HG02840 (cell line): ENCODE measurements around the gene PRSS21.

ENCODE experiments used
- ATAC-seq: cut with Tn5 transposase; IDR thresholded peaks from one replicate; pipeline ENCODE4 v1.9.1; 2021; ENCODE audit warnings: mild to moderate bottlenecking, moderate library complexity, moderate number of reproducible peaks; ENCODE audit not compliant: unreplicated experiment, low FRiP score

PRSS21 gene

GRCh38 chr16:2779151-2779920 lies 37.7 kb upstream of the PRSS21 start:
- no peak for ATAC-seq

GRCh38 chr16:2779978-2780898 lies 36.8 kb upstream of the PRSS21 start:
- no peak for ATAC-seq

DNA sequence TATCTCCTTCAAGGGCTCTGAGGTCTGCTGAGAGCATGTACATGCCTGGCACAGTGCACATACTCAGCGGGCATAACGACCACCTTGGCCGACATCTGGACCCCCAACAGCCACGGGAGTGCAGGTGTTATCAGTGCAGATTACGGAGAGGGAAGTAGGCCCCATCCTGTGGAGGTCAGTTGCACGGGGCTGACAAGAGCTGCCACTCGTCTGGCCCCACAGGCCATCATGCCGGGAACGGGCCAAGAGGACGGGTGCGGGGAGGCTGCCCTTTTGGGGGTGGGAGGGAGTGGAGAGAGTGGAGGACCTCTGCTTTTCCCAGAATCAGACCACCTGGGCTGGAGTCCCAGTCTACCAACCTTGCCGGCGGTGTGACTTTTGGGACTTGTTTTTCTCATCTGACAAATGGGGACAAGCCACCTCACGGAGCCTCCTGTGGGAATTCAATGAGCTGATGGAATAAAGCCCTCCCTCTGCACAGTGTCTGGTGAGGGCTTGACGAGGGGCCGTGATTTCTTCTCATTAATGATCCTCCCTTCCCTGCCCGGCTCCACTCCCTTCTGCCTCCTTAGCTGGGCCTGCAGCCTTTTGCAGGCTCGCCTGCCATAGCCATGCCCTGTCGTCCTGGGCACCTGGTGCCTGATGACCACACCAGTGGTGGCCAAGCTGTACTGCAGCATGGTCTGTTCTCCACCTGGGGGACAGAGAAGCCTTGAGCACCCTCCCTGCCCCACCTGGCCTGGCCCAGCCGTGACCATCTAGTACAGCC lies 34.3 kb upstream of the PRSS21 start:
- no peak for ATAC-seq

GRCh38 chr16:2783581-2784357 lies 33.3 kb upstream of the PRSS21 start:
- ATAC-seq = no peak

- ATAC-seq = no peak
These were observed 32.5 kb upstream of the PRSS21 start for GRCh38 chr16:2784358-2785100.

GRCh38 chr16:2785101-2785991 lies 31.7 kb upstream of the PRSS21 start:
- ATAC-seq = no peak

GRCh38 chr16:2786061-2786825 lies 30.8 kb upstream of the PRSS21 start:
- ATAC-seq = no peak

- no peak for ATAC-seq
These were observed 30.2 kb upstream of the PRSS21 start for GRCh38 chr16:2786826-2787151.

DNA sequence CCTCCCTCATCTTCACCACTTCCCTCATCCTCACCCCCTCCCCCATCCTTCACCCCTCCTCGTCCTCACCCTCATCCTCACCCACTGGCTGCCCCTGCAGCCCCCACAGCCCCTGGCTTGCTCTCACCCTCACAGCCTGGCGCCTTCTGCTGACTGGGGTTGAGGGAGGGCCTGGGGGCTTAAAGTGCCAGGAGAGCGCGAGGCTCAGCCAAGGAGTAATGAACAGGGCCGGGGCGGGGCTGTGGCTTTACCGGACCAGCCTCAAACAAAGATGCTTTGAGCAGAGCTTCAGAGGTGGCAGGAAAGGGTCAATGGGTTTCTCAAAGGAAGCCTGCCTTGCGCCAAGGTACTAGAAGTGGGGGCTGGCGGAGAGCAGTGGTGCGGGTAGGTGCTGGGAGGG lies 29.6 kb upstream of the PRSS21 start, which contains the start of gene PRSS33:
Gene PRSS33 (minus strand): TSS at position 155 of the 400 bp plus-strand sequence. CDS start 1,013 bp downstream, outside the sequence.
- no peak for ATAC-seq

- ATAC-seq = no peak
These were observed 29.1 kb upstream of the PRSS21 start for GRCh38 chr16:2787961-2788360.

DNA sequence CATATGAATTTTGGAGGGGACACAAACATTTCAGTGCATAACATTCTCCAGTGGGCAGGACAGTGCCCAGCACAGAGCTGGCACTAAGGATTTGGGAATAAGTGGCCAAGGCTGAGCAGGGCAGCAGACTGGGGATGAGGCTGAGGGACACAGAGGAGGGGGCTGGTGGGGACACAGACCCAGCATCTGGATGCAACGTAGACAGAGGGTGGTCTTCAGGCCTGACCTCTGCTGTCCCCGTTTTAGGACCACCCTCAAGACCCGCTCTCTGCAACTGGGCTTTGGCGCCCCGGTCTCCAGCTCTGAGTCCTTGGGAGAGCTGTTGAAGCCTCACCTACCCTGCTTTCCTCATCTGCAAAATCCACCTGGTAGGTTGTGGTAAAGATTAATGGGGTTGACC lies 26.4 kb upstream of the PRSS21 start:
- no peak for ATAC-seq

- no peak for ATAC-seq
These were observed 25.9 kb upstream of the PRSS21 start for GRCh38 chr16:2791174-2791573.

GRCh38 chr16:2792940-2793339 lies 24.1 kb upstream of the PRSS21 start:
- ATAC-seq = no peak

DNA sequence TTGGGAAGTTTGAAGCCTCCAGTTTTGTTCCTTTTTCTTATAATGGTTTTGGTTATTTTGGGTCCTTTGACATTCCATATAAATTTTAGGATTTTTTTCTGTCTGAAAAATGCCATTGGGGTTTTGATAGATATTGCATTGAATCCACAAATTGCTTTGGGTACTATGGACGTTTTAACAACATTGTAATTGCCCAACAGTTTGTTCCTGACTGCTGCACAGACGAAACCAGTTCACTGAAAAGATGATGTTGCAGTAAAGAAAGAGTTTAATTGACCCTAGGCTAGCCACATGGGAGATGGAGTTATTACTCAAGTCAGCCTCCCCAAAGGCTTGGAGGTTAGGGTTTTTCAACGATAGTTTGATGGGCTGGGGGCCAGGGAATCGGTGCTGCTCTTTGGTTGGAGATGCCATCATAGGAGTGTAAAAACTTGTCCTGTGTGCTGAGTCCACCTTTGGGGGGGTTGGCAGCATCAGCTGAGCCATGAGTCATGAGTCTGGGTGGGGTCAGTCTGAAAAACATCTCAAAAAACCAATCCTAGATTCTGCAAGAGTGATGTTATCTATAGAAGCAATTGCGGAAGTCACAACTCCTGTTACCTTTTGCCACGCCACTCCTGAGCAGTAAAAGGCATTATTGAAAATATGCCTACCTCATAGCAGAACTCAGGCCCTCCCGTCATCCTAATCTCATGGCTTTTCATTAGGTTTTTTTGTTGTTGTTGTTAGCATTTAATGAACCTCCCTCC lies 21.5 kb upstream of the PRSS21 start:
- ATAC-seq = no peak

DNA sequence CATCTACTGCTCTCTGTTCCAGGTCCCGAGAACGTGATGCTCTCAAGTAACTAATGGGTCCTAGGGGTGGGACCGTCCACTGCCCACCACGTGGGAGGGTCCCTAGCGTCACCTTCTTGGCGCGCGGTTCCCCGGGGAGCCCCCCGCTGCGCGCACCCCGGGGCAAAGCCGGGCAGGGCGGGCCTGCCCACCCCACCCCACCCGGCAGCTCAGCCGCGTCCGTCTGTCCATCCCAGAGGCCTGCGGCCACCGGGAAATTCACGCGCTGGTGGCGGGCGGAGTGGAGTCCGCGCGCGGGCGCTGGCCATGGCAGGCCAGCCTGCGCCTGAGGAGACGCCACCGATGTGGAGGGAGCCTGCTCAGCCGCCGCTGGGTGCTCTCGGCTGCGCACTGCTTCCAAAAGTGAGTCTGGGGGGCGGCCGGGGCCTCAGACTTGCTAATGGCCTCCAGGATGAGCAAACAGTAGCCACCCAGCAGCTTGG lies 18.3 kb upstream of the PRSS21 start:
- no peak for ATAC-seq

DNA sequence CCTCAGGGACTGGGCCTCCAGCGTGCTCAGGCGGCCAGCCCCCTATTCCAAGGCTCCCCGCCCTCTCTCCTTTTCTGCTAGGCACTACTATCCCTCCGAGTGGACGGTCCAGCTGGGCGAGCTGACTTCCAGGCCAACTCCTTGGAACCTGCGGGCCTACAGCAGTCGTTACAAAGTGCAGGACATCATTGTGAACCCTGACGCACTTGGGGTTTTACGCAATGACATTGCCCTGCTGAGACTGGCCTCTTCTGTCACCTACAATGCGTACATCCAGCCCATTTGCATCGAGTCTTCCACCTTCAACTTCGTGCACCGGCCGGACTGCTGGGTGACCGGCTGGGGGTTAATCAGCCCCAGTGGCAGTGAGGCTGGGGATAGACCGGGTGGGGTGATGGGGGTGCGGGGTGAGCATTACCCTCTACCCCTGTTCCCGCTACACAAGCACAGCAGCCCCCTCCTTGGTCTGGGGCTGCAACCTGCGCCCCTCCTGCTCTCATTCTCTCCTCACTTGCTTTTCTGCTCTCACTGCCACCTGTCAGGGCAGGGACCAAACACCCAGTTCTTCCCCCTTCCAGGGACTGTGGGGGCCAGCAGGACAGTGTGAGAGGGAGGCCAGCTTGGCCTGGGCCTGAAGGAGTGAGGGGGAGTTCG lies 17.7 kb upstream of the PRSS21 start:
- no peak for ATAC-seq
